Ishikawa (cell line): ENCODE results near the gene C14orf132.

Source experiments
- CEBPB ChIP-seq: IDR thresholded peaks from 2 replicates; pipeline ENCODE4 v1.6.1; 2012
- CREB1 ChIP-seq: IDR thresholded peaks from 2 replicates; pipeline ENCODE4 v1.6.1; 2012; ENCODE audit warnings: low read depth
- EGR1 ChIP-seq: IDR thresholded peaks from 2 replicates; pipeline ENCODE4 v1.6.1; 2012
- EP300 ChIP-seq: IDR thresholded peaks from 2 replicates; pipeline ENCODE4 v1.6.1; 2012; ENCODE audit warnings: borderline replicate concordance
- FOXM1 ChIP-seq: IDR thresholded peaks from 2 replicates; pipeline ENCODE4 v1.6.1; 2012; ENCODE audit warnings: low read depth, borderline replicate concordance
- RAD21 ChIP-seq: IDR thresholded peaks from 2 replicates; pipeline ENCODE4 v1.6.1; 2012; ENCODE audit warnings: low read depth
- REST ChIP-seq: IDR thresholded peaks from 2 replicates; pipeline ENCODE4 v1.6.1; 2012; ENCODE audit warnings: low read depth, mild to moderate bottlenecking
- TAF1 ChIP-seq: IDR thresholded peaks from 2 replicates; pipeline ENCODE4 v1.6.1; 2012; ENCODE audit warnings: low read depth, mild to moderate bottlenecking
- TEAD4 ChIP-seq: IDR thresholded peaks from 2 replicates; pipeline ENCODE4 v1.6.1; 2012
- TF ChIP-seq, protein P1 (sequence below): IDR thresholded peaks from 2 replicates; pipeline ENCODE4 v1.6.1; 2012

DNA sequence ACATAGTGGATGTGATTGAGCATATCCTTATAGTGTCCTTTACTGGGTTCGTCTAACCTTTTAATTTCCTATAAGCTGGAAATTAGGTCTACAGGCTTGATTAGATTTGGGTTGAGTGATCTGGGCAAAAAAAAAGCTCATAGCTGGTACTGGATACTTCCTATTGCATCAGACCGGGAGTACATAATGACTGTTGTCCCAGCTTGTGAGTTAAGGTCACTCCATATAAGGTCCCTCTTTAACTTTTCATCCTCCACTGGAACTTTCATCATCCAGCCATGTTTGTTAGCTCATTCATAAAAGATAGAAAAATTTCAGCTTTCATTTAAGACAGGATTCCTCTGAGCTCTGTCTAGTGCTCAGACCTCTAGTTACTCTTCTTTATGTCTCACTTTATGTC, 80.8 kb downstream of the C14orf132 start:
- TF ChIP-seq EP300 (no peak), CREB1 (no peak), TEAD4 (no peak), FOXM1 (no peak), TAF1 (no peak), REST (no peak), RAD21 (no peak), CEBPB (no peak), EGR1 (no peak)
- TF ChIP-seq, protein P1, sequence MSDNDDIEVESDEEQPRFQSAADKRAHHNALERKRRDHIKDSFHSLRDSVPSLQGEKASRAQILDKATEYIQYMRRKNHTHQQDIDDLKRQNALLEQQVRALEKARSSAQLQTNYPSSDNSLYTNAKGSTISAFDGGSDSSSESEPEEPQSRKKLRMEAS: no peak
